HL-60 (cell line): ENCODE measurements around the gene SFXN3.
"Not testable (repeated sequence)": the region's sequence is repeated elsewhere in the genome, so short reads cannot be mapped to it uniquely, and the experiment has no call there.

ENCODE experiments used
- DNase-seq, 2 experiments: peaks; one replicate each; pipeline ENCODE4 v3.0.0-alpha.2; 2010 to 2020; ENCODE audit warnings: low read depth in 1 of 2, low spot score in 1 of 2
- H3K27ac ChIP-seq: fragments of 250-450 bp; sonication (Bioruptor Pico); replicated peaks from 2 replicates; pipeline ENCODE4 v1.5.1; 2020; ENCODE audit warnings: mild to moderate bottlenecking, moderate library complexity
- H3K27me3 ChIP-seq: fragments of 250-450 bp; sonication (Bioruptor Pico); 2 replicates; pipeline ENCODE4 v1.5.1; 2021; ENCODE audit warnings: mild to moderate bottlenecking, moderate library complexity; ENCODE audit not compliant: insufficient read depth, poor library complexity, severe bottlenecking
- H3K4me3 ChIP-seq: replicated peaks from 2 replicates; pipeline ENCODE4 v1.5.1; 2011; ENCODE audit warnings: mild to moderate bottlenecking, control low read depth, low read length; ENCODE audit not compliant: insufficient read depth
- CTCF ChIP-seq: IDR thresholded peaks from one replicate; pipeline ENCODE4 v1.5.1; 2011; ENCODE audit warnings: low read length, control low read depth, inconsistent platforms; ENCODE audit not compliant: insufficient read depth
- GABPA ChIP-seq: IDR thresholded peaks from 2 replicates; pipeline ENCODE4 v1.6.1; 2012; ENCODE audit warnings: low read depth
- POLR2AphosphoS5 ChIP-seq: IDR thresholded peaks from 2 replicates; pipeline ENCODE4 v1.6.1; 2012; ENCODE audit warnings: low read depth
- REST ChIP-seq: IDR thresholded peaks from 2 replicates; pipeline ENCODE4 v1.6.1; 2012; ENCODE audit warnings: low read depth; ENCODE audit not compliant: insufficient replicate concordance
- SPI1 ChIP-seq: IDR thresholded peaks from 2 replicates; pipeline ENCODE4 v1.6.1; 2012; ENCODE audit warnings: low read depth, mild to moderate bottlenecking, borderline replicate concordance

The SFXN3 gene

GRCh38 chr10:101032637-101033224 is 1.7 kb downstream of the SFXN3 start:
- Histone ChIP-seq H3K4me3 (peak overlapping the region; percentile 74), H3K27me3 (no peaks in the 10 kb centered on the region), H3K27ac (peak overlapping the region; percentile 74)
- peak in 1 of 2 experiments; percentile 79 for DNase-seq
- TF ChIP-seq POLR2AphosphoS5 = peak; percentile 93
- no peak for TF ChIP-seq GABPA
- peak; percentile 48 for TF ChIP-seq REST
- no peak for TF ChIP-seq CTCF
- peak; percentile 86 for TF ChIP-seq SPI1

GRCh38 chr10:101033276-101033675 is 2.2 kb downstream of the SFXN3 start:
- no peaks in the 10 kb centered on the region for H3K27me3 ChIP-seq
- no peak for DNase-seq
- peak overlapping the region; percentile 74 for H3K27ac ChIP-seq
- peak overlapping the region; percentile 74 for H3K4me3 ChIP-seq
- TF ChIP-seq SPI1 (no peak), REST (no peak)

- H3K27ac ChIP-seq, H3K27me3 ChIP-seq, DNase-seq, H3K4me3 ChIP-seq: not testable (repeated sequence)
Measured at GRCh38 chr10:101034404-101034803, 3.4 kb downstream of the SFXN3 start.

- TF ChIP-seq CTCF = no peak
- TF ChIP-seq GABPA = no peak
- TF ChIP-seq POLR2AphosphoS5 = no peak
- TF ChIP-seq REST = no peak
- TF ChIP-seq SPI1 = no peak
- no peak overlapping the region for H3K27ac ChIP-seq
- H3K27me3 ChIP-seq = no peaks in the 10 kb centered on the region
- no peak for DNase-seq
- no peak overlapping the region for H3K4me3 ChIP-seq
Measured at GRCh38 chr10:101035314-101035713, 4.3 kb downstream of the SFXN3 start.
